OCI-LY1 (cell line): ENCODE data around the gene DMD.

Experiments used
- H2AFZ ChIP-seq: fragments of 200-600 bp; sonication (generic), shearing (Covaris generic); 2 replicates; pipeline ENCODE4 v1.6.0; 2014; ENCODE audit warnings: antibody characterized with exemption, mild to moderate bottlenecking, low read length
- H3F3A ChIP-seq: fragments of 200-600 bp; sonication (generic), shearing (Covaris generic); 2 replicates; pipeline ENCODE4 v1.6.0; 2014; ENCODE audit warnings: mild to moderate bottlenecking, antibody characterized with exemption, low read length, moderate library complexity; ENCODE audit not compliant: insufficient read depth
- H3K27ac ChIP-seq: fragments of 200-600 bp; sonication (generic); 2 replicates; pipeline ENCODE4 v1.5.1; 2014; ENCODE audit warnings: low read length, mixed run types, mild to moderate bottlenecking, low read depth; ENCODE audit not compliant: poor library complexity, severe bottlenecking
- H3K27me3 ChIP-seq: fragments of 200-600 bp; sonication (generic); 2 replicates; pipeline ENCODE4 v1.6.0; 2014; ENCODE audit warnings: antibody characterized with exemption, mild to moderate bottlenecking, low read length, moderate library complexity; ENCODE audit not compliant: insufficient read depth
- H3K36me3 ChIP-seq: fragments of 200-600 bp; sonication (generic); 2 replicates; pipeline ENCODE4 v1.6.1; 2014; ENCODE audit warnings: mild to moderate bottlenecking, antibody characterized with exemption, low read length, moderate library complexity, mixed read lengths; ENCODE audit not compliant: insufficient read depth
- H3K4me1 ChIP-seq: fragments of 200-600 bp; sonication (generic); 2 replicates; pipeline ENCODE4 v1.5.1; 2014; ENCODE audit warnings: mild to moderate bottlenecking, low read length, moderate library complexity; ENCODE audit not compliant: insufficient read depth, severe bottlenecking
- H3K4me2 ChIP-seq: fragments of 200-600 bp; sonication (generic), shearing (Covaris generic); 2 replicates; pipeline ENCODE4 v1.6.1; 2014; ENCODE audit warnings: low read length
- H3K4me3 ChIP-seq: fragments of 200-600 bp; sonication (generic); 2 replicates; pipeline ENCODE4 v1.5.1; 2014; ENCODE audit warnings: low read length, low read depth, mild to moderate bottlenecking, mixed read lengths; ENCODE audit not compliant: poor library complexity, severe bottlenecking
- H3K79me2 ChIP-seq: fragments of 200-600 bp; shearing (Covaris generic); 2 replicates; pipeline ENCODE4 v1.6.1; 2016; ENCODE audit warnings: mixed run types, low read length, mixed read lengths; ENCODE audit not compliant: insufficient read depth
- H3K9ac ChIP-seq: fragments of 200-600 bp; sonication (generic), shearing (Covaris generic); 2 replicates; pipeline ENCODE4 v1.6.1; 2014; ENCODE audit warnings: mild to moderate bottlenecking, low read length, mixed read lengths
- H3K9me2 ChIP-seq: fragments of 200-600 bp; sonication (generic), shearing (Covaris generic); 2 replicates; pipeline ENCODE4 v1.6.1; 2014; ENCODE audit warnings: low read depth, mild to moderate bottlenecking, low read length, mixed read lengths
- H3K9me3 ChIP-seq: fragments of 200-600 bp; shearing (Covaris generic); 2 replicates; pipeline ENCODE4 v1.6.1; 2014; ENCODE audit warnings: low read length, mixed read lengths
- H4K20me1 ChIP-seq: fragments of 200-600 bp; sonication (generic), shearing (Covaris generic); 2 replicates; pipeline ENCODE4 v1.6.0; 2016; ENCODE audit warnings: mild to moderate bottlenecking, low read length; ENCODE audit not compliant: insufficient read depth
- CTCF ChIP-seq: fragments of 200-600 bp; sonication (generic), shearing (Covaris generic); IDR thresholded peaks from 2 replicates; pipeline ENCODE4 v1.5.1; 2017; ENCODE audit warnings: mild to moderate bottlenecking, antibody characterized with exemption, low read length, moderate library complexity, mixed read lengths
- EZH2 ChIP-seq: fragments of 200-600 bp; sonication (generic), shearing (Covaris generic); IDR thresholded peaks from 2 replicates; pipeline ENCODE4 v1.8.0; 2017; ENCODE audit warnings: borderline replicate concordance, mixed run types, mild to moderate bottlenecking, antibody characterized with exemption, low read length, moderate library complexity, mixed read lengths

DMD gene

GRCh38 chrX:31547816-31548215 is 1663.5 kb downstream of the DMD start:
- Histone ChIP-seq H3K27ac (no peak overlapping the region), H3K4me2 (no peak overlapping the region), H3F3A (no peaks in the 10 kb centered on the region), H4K20me1 (no peaks in the 10 kb centered on the region), H3K4me1 (no peaks in the 10 kb centered on the region), H2AFZ (no peak overlapping the region), H3K9me2 (no peaks in the 10 kb centered on the region), H3K4me3 (no peak overlapping the region), H3K9ac (no peak overlapping the region), H3K27me3 (no peaks in the 10 kb centered on the region), H3K79me2 (no peaks in the 10 kb centered on the region), H3K36me3 (no peaks in the 10 kb centered on the region), H3K9me3 (no peaks in the 10 kb centered on the region)
- TF ChIP-seq CTCF (no peak), EZH2 (no peak)

GRCh38 chrX:31547416-31547815 is 1663.9 kb downstream of the DMD start:
- H4K20me1 ChIP-seq = no peaks in the 10 kb centered on the region
- H3K79me2 ChIP-seq = no peaks in the 10 kb centered on the region
- no peaks in the 10 kb centered on the region for H3F3A ChIP-seq
- H3K36me3 ChIP-seq = no peaks in the 10 kb centered on the region
- H3K9me2 ChIP-seq = no peaks in the 10 kb centered on the region
- TF ChIP-seq EZH2 (no peak), CTCF (no peak)
- H3K9ac ChIP-seq = no peak overlapping the region
- H3K9me3 ChIP-seq = no peaks in the 10 kb centered on the region
- H3K27me3 ChIP-seq = no peaks in the 10 kb centered on the region
- H3K4me2 ChIP-seq = no peak overlapping the region
- H2AFZ ChIP-seq = no peak overlapping the region
- H3K27ac ChIP-seq = no peak overlapping the region
- no peaks in the 10 kb centered on the region for H3K4me1 ChIP-seq
- no peak overlapping the region for H3K4me3 ChIP-seq

- Histone ChIP-seq H3K4me2 (no peak overlapping the region), H3K4me3 (no peak overlapping the region), H3K27ac (no peak overlapping the region), H3K27me3 (no peaks in the 10 kb centered on the region), H3K79me2 (no peaks in the 10 kb centered on the region), H2AFZ (no peak overlapping the region), H3K4me1 (no peaks in the 10 kb centered on the region), H3F3A (no peaks in the 10 kb centered on the region), H3K9me2 (no peaks in the 10 kb centered on the region), H3K9me3 (no peaks in the 10 kb centered on the region), H3K36me3 (no peaks in the 10 kb centered on the region), H3K9ac (no peak overlapping the region), H4K20me1 (no peaks in the 10 kb centered on the region)
- no peak for TF ChIP-seq CTCF
- TF ChIP-seq EZH2 = no peak
Observed at GRCh38 chrX:31546126-31546525, 1665.2 kb downstream of the DMD start.
